Stimulated activated CD4-positive, alpha-beta T cell treated with anti-CD3 and anti-CD28 coated beads, Interleukin-15, amount 100 ng/mL, for 1 hour (primary cell): ENCODE results near the gene RNF208.
"Not testable (repeated sequence)": the region's sequence is repeated elsewhere in the genome, so short reads cannot be mapped to it uniquely, and the experiment has no call there.

Experiments
- DNase-seq, 2 donors: peaks; one replicate each; pipeline ENCODE4 v3.0.0-alpha.2; 2020; ENCODE audit warnings: low read depth in 1 of 2, low spot score in 1 of 2

The RNF208 gene

DNA sequence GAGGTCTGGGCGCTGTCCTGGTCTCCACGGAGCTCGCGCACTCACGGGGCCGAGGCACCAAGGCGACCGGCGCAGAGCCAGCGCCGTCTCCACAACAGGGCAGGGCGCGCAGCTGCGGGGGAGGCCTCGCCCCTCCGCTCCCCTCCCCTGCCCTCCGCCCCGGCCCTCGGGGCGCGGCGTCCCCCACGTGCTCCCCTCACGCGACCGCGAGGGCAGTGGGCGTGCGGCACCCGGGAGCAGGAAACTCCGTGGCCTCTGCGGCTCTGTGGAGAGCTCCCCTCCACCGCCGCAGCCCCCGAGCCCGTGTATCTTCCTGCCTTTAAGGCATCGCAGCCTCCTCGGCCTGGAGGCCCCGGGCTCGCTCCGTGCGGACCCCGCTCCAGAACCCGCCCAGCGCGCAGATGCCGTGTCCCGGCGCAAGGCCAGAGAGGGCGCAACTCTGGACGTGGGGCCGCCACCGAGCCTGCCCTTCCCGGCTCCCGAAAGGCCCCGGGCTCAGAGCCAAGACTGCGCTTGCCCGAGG is 18.3 kb upstream of the RNF208 start:
- DNase-seq: peak; percentile 41 to 53

- not testable (repeated sequence) for DNase-seq
Measured at GRCh38 chr9:137239541-137240200, 17.6 kb upstream of the RNF208 start.

GRCh38 chr9:137237759-137238726 is 16.0 kb upstream of the RNF208 start:
- DNase-seq: no peak

DNA sequence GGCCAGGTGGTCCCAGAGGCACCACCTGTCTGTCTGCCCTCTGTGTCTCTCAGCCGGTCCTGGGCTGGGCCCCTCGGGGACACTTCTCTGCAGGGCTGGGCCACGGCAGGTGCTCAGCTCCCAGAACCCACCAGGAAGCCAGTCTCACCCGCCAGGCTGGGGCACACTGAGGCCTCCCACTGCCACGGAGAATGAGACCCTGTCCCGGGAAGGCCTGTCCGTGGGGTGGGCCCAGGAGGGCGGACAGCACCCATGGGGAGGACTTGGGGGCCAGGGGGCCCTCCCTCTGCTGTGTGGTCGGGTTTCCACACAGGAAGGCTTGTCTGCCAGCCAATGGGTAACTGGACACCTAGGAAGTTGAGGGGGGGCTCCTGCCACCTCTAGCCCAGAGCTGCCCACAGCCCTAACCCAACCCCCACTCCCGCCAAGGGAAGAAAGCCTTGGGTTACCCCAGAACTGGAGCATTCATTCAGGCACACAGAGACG is 14.9 kb upstream of the RNF208 start:
- DNase-seq: no peak

DNA sequence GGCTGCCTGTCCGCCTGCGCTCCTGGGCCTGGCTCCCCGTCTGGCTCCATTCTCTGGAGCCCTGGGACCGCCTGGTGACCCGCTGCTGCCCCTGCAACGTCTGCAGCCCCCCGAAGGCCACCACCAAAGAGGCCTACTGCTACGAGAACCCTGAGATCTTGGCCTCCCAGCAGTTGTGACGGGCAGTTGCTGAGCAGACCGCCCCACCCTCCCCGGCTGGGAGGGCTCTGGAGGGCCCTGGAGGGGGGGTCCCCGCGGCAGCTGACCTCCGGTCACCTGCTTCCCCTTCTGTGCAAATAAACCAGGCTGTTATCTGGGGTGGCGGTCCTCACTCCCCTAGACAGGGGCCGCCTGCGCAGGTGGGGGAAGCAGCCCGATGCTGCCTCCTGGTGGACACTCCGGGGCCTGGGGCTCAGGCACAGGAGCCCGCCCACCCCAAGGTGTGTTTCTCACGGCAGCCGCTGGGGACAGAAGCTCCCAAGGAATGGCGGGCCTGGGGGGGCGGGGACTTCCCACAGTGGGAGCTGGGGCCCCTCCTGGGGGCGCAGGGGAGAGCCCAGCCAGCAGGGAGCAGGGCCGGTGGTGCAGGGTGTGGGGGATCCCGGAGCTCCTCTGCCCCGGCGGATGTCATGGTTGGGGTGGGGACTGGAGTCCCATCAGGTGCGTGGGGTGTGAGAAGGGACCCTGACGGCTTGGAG is 14.3 kb upstream of the RNF208 start:
- DNase-seq: peak; percentile 83 to 91

GRCh38 chr9:137235424-137236237 is 13.6 kb upstream of the RNF208 start:
- DNase-seq: no peak

- no peak for DNase-seq
Measured at GRCh38 chr9:137234758-137235423, 12.9 kb upstream of the RNF208 start.

DNA sequence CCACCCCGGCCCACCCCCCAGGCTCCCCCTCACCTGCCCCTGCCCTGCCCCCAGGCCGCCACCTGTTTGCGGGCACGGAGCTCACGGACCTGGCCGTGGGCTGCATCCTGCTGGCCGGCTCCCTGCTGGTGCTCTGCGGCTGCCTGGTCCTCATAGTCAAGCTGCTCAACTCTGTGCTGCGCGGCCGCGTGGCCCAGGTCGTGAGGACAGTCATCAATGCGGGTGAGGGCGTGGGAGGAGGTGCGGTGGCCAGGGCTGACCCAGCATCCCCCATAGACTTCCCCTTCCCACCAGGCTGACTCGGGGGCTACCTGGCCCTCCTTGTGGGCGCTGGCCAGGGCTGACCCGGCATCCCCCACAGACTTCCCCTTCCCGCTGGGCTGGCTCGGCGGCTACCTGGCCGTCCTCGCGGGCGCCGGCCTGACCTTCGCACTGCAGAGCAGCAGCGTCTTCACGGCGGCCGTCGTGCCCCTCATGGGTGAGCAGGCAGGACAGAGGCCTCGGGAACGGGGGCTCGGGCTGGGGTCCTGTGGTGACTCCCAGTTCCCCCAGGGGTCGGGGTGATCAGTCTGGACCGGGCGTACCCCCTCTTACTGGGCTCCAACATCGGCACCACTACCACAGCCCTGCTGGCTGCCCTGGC is 12.1 kb upstream of the RNF208 start:
- no peak for DNase-seq

DNA sequence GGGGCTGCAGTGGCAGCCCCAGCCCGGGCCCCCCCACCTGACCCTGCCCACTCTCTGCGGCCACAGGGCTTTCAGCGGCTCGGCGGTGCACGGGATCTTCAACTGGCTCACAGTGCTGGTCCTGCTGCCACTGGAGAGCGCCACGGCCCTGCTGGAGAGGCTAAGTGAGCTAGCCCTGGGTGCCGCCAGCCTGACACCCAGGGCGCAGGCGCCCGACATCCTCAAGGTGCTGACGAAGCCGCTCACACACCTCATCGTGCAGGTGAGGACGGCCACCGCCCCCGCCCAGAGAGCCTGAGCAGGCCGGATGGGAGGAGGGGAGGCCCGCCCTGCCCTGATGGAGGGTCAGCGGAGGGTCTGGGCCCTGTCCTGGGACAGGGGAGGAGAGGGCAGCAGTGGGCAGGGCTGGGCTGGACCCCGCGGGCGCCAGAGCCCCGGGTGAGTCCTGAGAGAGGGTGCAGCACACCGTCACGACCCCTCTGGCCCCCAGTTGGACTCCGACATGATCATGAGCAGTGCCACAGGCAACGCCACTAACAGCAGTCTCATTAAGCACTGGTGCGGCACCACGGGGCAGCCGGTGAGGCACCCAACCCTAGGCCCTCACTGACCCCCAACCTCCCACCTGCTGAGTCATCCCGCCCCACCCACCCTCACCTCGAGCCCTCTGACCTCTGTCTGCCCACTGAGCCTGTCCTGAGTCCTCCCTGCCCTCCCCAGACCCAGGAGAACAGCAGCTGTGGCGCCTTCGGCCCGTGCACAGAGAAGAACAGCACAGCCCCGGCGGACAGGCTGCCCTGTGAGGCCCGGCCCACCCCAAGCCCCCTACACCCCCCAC is 11.3 kb upstream of the RNF208 start:
- no peak for DNase-seq

DNA sequence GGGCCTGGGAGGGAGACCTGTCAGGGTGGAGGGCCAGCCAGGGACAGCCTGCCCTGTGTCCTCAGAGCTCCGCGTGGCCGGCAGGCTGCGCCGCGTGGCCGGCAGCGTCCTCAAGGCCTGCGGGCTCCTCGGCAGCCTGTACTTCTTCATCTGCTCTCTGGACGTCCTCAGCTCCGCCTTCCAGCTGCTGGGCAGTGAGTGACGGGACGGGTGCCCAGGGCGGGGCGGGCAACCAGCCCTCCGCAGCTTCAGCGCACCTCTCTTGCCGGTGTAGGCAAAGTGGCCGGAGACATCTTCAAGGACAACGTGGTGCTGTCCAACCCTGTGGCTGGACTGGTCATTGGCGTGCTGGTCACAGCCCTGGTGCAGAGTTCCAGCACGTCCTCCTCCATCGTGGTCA is 10.5 kb upstream of the RNF208 start:
- DNase-seq: no peak

GRCh38 chr9:137232101-137232500 is 10.1 kb upstream of the RNF208 start:
- no peak for DNase-seq

- DNase-seq: no peak
Measured at GRCh38 chr9:137231372-137232039, 9.5 kb upstream of the RNF208 start.

DNA sequence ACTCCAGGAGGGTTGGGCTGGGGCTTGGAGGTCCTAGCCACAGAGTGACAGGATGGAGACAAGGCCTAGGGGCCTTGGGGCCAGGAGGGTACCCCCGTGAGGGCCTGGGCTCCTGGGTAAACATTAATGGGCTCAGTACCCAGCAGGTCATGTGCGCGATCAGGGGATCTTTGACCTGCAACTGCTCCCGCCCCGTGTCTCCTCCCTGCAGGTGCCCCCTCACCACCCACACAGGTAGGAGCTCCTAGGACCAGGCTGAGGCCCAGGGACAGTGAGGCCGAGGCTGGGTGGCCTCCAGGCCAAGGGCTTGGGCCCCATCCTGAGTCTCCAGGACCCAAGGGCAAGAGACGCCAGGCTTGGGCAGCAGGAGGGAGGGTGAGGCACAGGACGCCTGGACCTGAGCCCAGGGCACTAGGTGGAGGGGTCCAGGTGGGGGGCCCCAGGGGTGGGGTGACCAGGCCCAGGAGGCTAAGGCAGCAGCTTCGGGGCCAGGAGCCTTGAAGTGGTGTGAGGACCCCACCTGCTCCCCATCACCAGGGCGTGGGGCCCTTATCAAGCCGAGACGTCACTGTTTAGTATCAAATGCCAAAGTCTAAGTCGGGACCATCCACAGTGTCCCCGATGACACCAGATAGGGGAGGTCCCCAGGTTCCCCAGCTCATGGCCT is 8.8 kb upstream of the RNF208 start, which contains the start of gene SLC34A3:
Gene SLC34A3 (plus strand): TSS at position 197 of the 667 bp plus-strand sequence. CDS start 802 bp downstream, outside the sequence.
- no peak for DNase-seq

- DNase-seq: no peak
Measured at GRCh38 chr9:137229903-137230704, 8.1 kb upstream of the RNF208 start.

DNA sequence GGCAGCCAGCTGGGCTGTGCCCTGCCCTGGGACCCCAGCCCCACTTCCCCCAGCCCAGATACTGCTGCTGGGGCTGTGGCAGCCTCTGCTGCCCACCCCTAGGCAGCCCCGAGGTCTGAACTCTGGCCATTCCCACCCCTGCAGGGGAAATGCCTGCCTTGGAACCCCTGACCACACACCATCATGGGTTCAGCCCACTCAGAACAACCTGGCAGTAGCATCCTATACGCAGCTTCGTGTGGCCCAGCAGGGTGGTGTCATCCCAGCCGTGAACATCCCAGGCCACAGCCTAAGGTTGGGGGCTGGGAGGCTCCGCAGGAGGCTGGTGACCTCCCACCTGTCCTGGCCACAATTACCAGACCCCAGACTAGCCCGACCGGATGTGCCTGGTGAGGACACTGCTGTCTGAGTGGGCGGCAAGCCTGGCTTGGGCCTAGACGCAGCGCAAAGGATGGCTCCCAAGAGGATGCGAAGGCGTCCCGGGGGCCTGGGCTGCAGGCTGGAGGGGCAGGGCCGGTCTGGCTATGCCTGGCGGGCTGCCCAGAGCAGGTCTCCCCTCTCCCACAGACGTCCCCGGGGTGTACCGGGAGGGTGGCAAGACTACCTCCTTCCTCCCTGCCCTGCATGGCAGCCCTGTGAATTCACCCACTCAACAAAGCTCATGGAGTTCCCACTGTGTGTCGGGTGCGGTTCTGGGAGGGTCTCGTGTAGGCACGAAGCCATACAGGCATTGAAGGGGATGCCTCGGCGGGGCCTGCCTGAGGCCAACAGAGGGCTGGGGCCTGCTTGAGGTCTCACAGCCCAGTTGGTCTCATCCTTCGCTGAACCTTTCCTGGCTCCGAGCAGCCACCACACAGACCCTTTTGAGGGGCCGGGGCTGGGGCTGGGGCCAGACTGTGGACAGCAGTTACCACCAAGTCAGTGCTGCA is 7.2 kb upstream of the RNF208 start:
- DNase-seq: no peak
